HT1080 (cell line): ENCODE data around the gene POC1A. TPM values are rescaled to one million over a fixed set of nuclear protein-coding genes. Genes with fewer than 3 reads are reported as not detected.

Source experiments
- DNase-seq: peaks from one replicate; pipeline ENCODE4 v3.0.0-alpha.2; 2015; ENCODE audit warnings: low read depth
- total RNA-seq: library from RNA; depleted of rRNA; stranded (reverse); fragments of >200 nt; shearing (Covaris generic); gene quantifications from 2 replicates; pipeline ENCODE4 v1.2.3, GENCODE V29; 2014

POC1A gene
- total RNA-seq, 1 experiment from 2014 or later = 31.3 TPM

DNA sequence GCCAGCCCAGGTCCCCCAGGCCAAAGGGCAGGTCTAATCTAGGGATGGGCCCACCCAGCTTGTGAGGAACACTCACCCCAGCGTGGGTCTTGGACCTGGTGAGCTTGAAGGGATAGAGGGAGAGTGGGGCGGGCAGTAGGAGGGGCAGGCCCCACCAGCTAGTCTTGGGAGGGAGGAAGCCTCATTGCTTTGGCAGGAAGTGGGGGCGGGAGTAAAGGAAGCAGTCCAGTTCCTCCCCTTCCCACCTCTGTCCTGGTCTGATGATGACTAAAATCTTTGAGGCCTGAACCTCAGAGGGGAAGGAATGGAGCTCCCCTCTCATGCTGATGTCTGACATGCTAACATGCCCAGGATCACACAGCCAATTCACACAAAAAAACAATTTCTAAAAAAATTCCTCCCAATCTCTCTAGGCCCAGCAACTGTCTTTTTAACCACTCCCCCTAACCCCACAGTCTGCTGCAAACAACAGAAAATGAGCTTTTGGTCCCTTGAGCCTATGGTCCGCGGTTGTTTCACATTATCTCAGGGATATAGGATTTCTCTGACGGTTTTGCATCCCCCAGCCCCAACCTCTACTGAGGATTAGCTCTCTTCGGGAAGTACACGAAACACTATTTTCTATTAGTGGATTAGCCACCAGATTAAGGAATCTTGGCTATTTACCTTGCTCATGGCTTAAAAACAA lies 67.1 kb downstream of the POC1A start:
- DNase-seq = peak; percentile 83

DNA sequence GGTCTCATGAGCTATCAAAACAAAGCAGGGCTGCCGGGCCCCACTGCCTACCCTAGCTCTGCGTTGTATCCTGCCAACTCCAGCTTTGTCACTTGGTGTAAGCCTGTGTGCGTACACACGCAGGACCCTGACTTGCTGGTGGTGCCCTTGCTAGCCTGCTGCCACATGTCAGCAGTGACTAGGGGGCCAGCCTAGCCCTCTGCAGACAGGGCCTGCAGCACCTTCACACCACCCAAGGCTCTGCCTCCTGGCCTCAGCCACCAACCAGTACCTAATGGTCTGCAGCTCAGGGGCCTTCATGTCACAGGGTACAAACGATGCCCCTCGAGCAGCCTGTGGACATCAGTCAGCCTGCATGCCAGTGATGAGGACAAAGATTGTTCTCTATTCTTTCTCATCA lies 67.8 kb downstream of the POC1A start:
- DNase-seq = no peak

DNA sequence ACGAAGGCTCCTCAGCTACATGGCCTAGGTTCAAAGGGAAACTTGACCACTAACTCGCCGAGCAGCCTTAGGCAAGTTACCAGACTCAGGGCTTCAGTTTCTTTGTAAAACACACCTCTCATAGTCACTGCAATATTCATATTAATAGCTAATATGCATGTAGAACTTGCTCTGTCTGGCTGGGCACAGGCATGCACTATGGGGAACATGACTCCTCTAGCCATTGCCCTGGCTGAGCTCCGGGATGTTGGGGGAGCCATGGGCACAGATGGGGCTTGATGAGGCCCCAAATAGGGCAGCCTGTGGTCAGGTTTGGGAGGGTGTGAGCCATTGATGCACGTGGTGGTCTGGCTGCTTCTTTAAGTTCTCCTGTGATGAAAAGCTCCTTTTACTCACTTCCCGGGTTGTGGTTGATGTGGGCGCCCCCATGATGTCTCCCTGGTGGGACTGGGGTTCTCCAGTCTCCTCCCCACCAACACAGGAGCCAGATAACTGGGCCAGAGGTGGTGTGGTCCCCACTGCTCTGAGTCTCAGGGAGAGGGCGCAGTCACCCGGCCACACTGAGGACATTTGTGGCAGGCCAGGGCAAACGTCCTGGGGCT lies 68.4 kb downstream of the POC1A start:
- DNase-seq = no peak

DNA sequence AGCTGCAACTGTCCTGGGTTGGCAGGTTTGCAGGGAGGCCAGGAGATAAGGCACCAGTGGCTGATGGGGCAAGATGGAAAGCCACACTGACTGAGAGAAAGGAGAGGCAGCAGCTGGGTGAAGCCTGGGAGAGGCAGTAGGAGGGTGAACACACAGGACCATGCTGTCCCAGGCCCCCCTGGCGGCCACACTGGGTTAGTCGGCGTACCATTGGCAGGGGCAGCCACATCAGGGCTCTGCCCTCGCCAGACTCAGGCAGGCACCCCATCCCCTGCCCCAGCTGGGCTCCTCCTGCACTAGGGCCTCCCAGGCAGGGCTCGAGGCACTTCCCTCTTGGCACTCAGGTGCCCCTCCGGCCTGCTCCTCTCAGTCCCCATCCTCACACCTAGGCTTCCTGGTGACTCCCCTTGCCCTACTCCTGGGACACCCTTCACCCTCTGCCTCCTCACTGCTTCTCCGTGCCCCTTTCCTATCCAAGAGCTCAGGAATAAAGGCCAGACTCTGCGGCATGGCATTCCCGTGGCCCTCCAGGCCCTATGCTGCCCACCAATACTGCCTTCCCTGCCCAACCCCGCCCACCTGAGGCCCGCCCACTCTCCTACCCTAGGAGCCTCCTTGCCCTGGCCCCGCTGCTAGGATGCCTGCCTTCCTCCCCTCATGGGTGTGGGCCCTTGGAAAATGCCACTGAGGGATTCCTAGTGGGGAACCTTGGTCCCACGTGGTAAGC lies 69.1 kb downstream of the POC1A start:
- DNase-seq = peak; percentile 29

DNA sequence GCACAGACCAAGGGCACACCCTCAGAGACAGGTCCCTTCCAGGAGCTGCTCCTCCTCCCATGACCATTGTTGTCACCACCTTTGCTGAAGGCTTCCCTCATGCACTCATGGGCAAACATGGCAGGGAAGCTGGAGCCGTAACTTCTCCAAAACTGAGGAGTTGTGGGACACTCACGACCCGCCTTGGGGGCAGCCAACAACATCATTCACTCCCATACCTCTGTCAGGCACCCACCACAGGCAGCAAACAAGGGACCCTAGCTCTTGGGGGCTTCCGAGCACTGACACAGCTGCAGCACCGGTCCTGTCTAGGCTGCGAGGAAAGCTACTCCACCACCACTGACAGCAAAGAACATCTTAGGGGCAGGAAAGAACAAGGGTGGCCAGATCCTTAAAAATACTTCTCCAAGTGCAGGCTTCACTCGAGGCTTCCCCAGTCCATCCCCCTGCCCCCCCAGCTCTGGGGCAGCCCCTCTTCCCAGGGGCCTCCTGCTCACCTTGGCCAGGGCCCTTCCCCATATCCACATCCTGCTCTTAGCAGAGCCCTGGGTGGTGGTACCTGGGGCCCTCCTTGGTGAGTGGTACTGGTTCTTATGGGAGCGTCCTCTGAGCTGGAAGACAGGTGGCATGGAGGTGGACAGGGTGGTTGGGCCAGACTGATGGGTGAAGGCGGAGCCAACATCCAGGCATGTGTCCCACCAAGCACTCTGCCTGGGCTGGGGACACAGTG lies 69.8 kb downstream of the POC1A start:
- DNase-seq = no peak

DNA sequence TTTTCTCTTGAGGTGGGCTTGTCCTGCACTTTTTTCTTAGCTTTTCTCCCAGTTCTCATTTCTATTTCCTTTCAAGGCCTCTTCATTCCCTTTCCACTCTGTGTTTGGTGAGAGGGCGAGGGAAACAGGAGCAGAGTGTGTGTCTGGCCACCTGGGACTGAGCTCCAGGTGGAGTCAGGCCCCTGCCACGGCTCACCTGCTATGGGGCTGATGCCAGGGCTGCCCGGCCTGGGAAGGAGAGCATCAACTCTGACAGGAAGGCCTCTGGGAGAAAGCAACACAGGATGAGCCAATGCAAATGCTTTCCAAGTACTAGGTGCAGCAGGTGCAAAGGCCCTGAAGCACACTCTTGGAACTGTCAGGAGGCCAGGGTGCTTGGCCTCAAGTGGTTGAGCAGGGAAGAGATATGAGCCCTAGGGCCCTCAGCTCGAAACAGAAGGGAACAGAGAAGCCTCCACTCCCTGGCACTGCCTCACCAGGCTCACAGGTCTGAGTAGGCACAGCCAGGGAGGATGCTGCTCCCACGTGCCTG lies 70.6 kb downstream of the POC1A start:
- DNase-seq = no peak

DNA sequence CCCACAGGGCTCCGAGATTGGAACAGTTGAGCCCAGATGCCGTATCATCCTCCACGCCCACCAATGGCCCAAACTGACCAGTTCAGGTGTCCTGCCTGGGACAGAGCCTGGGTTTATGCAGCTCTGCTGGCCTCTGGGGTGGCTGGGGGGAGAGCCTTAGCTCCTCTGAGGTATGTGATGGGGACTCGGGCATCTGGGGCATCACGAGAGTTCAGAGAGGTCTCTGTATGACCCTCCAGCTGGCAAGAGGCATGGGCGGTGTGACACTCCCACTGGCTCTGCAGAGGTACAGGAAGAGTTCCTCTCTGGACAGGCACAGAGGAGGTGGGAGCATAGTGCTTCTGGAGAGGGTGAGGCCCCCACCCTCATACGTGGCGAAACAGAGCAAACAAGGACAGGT lies 71.3 kb downstream of the POC1A start:
- DNase-seq = no peak

DNA sequence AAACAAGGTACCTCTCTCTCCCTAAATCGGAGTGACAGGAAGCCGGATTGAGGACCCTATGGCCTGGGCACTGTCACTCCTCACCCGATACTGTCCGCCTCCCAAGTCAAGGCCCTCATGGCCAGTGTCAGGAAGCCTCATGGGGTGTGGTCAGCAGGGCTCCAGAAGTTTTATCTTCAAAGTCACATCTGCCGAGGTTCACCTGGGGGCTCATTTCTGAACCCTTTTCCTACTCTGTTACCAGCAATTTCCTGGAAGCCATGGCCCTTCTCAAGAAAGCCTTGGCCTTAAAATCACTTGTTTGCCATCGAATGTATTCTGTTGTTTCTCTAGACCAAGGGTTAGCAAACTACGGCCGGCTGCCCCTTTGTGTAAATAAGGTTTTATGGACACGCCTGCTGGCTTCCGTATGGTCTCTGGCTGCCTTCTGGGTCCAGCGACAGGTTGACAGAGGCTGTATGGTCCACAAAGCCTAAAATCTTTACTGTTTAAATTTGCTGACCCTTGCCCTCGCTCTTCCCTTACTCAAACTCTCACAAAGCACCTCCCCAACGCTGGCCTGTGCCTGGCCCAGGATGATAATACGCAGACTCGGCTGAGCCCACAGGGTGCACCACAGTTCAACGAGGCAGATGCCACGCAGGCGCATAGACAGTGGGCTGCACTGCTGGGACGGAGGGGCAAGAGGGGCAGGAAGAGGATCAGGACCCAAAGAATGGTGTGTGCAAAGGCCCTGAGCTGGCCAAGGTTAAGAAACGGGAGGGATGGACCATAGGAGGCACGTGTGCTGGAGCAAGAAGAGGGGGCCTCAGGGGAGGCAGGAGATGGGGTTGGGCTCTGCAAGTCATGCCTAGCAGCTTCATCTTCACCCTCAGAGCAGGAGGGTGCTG lies 73.1 kb downstream of the POC1A start:
- no peak for DNase-seq

DNA sequence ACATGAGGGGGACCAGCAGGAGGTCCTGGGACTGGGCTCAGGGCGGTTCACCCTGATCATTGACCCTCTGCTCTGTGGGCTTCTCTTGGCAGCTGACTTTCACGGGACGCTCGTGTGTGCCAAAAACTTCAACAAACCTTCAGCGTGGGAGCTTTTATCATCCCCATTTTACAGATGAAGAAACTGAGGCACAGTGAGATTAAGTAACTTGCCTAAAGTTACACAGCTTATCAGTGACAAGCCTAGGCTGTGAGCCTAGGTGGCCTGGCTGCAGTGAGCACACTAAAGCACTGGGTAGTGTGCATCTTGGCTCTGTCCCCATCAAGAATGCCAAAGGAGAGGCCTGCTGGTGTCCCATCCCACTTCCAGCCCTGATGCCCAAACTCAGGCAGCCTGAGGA lies 74.3 kb downstream of the POC1A start:
- no peak for DNase-seq

DNA sequence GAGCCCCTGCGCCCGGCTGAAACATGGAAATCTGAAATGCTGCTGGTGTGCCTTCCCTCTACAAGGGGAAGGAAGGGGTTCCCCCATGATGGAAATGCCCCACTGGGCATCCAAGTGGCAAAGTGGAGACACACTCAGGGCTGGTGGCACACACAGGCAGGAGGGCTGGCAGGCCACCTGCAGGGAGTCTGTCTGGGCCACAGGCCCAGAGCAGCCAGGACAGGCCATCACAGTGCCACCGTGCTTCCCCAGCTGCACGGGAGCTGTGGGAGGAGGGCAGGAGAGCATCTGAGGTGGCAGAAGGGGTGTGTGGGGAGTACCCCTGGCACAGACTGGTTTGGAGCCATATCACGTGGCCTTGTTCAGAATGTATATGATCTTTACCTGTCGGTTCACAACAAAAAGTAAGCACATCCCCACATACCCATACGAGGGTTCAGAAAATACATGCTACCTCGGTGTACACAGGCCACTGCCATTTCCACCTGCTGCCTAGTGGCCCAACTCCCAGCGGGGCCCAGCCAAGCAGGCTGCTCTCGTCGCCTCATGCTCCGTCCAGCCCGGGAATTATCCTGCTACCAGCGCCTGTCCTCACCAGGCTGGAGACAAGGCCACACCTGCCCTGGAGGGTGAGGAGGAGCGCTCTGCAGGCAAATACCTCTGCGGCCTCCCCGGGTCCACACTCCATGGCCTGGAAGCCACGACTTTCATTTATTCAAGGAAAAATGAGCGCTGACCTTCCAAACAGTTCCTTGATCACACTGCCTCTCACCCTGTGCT lies 75.3 kb downstream of the POC1A start:
- no peak for DNase-seq

DNA sequence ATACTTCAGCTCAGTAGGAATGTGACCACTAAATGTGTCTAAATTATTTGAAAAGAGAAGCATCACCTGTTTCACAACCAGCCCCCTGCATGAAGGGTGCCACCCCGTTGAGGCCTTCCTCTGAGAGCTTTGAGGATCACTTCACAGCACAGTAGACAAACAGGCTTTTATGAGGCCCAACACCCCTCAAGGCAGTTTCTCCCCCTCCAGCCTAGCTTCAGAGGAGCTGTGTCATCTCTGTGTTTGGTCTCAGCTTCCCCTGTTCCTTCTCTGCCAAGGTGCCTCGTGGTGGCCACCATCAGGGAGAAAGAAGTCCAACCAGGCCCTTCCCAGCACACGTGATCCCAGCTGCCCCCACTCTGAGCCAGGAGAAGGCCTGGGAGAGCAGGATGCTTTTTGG lies 76.3 kb downstream of the POC1A start:
- DNase-seq = no peak

DNA sequence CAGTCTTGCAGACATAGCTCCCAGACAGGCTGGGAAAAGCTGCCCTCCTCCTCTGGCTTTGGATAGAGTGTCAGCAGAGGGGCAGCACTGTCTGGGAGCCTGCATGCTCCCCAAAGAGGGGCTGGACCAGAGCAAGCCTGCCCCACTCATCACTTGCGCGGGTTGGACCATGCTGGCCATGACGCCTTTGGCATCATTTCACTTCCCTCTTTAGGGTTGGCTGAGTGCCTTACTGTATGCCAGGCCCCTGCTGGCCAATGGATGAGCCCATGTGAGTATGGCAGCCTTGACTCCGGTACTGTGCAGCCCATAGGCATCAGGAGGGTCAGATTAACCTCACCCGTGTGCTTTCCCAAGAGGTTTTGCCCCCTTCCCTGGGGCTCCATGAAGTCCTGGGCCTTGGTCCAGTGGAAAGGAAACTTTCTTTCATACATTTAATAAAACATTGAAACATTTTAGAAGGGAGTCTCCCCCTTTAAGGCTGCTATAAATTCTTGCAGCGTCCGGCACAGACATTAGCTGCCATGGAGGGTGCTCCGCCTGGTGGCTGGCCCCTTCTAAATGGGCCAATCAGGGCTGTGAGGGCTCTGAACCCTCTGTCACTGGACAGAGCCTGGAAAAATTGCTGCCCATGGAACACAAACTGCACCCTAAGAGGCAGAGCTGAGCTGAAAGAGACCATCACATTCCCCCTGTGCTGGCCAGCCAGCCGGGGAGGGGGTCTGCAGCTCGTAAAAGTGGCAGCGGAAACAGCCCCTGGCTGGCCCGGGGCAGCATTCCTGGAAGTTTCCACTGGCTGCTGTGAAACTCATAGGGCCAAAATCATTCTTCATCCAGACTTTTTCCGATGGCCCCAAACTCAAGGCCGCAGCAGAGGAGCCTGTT lies 77.1 kb downstream of the POC1A start:
- no peak for DNase-seq

DNA sequence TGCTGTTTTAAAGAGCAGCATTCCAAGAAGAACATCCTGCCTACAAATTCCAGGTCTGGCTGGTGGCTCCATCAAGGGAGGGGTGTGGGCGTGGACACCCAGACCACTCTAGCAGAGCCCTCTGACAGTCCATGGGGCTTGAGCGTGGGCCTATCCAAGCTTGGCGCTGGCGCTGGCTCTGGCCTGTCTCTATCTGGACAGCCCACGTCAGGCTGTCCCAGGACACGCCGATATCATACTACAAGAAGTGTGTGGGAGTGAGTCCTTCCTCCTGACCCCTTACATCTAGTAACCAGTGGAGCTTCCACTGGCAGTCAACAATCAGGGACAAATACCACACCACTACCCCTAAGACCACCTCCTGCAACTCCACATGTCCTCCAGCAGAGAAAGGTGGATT lies 80.7 kb downstream of the POC1A start:
- no peak for DNase-seq

DNA sequence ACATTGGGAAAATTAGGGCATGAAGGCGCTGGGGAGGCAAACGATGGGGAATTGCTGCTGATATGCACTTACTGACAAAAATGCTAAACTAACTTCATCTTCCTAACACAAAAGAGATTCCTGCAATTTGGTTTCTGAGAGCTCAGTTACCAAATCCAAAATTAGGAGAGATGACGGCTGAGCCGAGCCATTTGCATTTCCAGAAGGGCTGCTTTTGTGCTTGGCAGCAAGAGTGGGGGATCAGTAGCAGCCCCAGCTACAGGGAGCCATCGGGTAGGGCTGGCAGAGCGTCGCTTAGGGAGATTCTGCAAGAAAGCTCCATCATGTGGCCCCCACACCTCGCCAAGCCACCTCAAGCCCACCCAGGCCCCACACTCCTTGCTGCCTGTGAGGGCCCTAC lies 81.8 kb downstream of the POC1A start:
- no peak for DNase-seq

DNA sequence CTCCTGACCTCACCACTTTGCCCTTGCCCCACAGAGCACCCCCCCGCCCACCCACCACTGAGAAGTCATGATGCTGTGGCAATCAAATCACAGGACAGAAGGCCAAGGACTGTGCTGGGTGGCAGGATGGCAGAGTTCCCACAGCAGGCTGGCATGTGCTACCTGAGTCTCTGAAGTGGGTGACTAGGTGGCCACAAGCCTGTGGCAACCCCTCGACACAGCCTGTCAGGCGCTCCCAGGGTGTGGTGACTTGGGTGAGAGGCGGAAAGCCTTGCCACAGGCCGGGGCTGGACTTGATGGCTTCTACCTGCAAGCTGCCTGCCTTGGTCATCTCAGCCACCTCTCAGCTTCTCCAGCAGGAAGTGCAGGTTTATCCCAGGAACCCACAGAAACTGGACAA lies 82.2 kb downstream of the POC1A start:
- no peak for DNase-seq

DNA sequence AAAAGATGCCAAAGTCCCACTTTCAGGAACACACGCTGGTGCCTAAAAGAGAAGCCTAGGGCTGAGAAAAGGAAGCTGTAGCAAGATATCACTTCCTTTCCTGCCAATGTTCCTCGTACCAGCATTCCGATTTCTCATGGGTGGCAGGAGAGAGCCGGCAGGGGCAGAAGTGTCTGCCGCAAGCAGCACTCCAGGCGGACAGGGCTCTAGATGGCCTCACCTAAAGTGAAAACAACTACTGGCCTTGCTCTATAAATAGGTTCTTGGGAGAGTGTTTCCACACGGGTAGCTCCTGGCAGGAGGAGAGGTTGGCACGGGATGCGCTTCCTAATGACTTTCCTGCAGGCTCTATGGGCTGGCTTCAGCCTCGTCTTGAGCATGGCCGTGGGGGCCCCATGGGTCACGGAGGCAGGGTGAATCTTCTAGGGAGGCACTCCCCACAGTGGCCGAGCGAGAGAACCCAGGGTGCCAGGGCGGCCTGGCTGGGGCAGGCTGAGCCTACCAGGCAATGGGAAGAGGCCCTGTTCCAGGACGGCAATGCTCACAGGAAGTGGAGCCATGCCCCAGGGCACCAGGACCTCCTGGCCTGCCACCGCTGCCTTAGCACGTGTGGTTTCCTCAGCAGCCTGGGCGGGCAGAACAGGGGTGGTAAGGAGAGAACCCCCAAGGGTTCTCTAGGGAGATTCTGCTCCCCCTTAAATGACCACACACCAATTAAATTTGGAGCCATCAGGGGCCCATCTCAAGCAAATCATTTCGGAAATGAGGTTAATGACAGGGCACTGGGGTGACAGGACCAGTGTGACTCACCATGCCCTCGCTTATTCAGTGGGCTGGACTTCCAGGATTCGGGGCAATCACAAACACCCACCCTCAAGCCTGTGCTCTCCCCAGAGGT lies 83.2 kb downstream of the POC1A start:
- no peak for DNase-seq

DNA sequence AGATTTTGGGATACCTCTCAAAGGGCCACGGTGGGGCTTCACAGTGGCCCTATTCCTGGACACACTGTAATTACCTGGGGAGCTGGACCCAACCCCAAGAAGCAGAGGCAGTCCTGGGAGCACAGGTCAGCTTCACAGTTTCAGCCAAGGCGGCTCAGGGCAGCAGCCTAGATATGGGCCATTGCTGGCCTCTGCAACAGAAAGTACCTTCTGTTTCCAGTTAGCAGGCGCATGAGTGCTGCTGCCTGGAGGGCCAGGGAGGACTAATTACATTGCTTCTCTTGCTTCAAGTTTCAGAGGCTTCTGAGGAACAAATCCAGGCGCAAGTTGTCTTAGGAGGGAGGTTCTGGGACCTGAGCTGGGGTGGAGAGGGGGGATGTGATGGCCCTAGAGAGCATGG lies 84.4 kb downstream of the POC1A start:
- no peak for DNase-seq

DNA sequence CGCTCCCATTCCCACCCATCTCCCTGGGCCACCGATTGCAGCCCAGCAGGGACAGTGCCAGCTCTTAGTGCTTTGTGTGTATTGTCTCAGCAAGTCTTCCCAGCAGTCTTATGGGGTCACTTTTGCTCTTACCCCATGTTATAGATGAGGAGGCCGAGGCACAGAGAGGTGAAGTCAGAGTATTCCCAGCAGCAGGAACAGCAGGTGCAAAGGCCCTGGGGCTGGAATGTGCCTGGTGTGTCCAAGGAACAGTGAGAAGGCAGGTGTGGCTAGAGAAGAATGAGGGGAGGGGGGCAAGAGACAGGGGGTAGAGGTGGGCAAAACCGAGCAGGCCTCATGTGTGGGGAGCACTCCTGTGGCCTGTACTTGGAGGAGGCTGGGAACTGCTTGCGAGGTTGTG lies 85.1 kb downstream of the POC1A start:
- DNase-seq = no peak
